Measurements from ENCODE around the gene FYB1.

The FYB1 gene

GRCh38 chr5:39158127-39158593, 61.2 kb downstream of the FYB1 start:
- no peak for DNase-seq

- no peak for DNase-seq
These were observed 61.7 kb downstream of the FYB1 start for GRCh38 chr5:39157701-39158100.

GRCh38 chr5:39156082-39156481, 63.3 kb downstream of the FYB1 start:
- DNase-seq = no peak

- no peak for DNase-seq
These were observed 67.6 kb downstream of the FYB1 start for GRCh38 chr5:39151745-39152144.

GRCh38 chr5:39149966-39150365, 69.4 kb downstream of the FYB1 start:
- no peak for DNase-seq

- DNase-seq = no peak
These were observed 70.3 kb downstream of the FYB1 start for GRCh38 chr5:39148983-39149534.

- DNase-seq = no peak
These were observed 72.4 kb downstream of the FYB1 start for GRCh38 chr5:39146831-39147540.

GRCh38 chr5:39143151-39143860, 76.1 kb downstream of the FYB1 start:
- no peak for DNase-seq

- no peak for DNase-seq
These were observed 78.7 kb downstream of the FYB1 start for GRCh38 chr5:39140558-39141168.

- no peak for DNase-seq
These were observed 80.5 kb downstream of the FYB1 start for GRCh38 chr5:39138892-39139291.

- DNase-seq = no peak
These were observed 81.4 kb downstream of the FYB1 start for GRCh38 chr5:39137819-39138451.

GRCh38 chr5:39137391-39137790, 82.0 kb downstream of the FYB1 start:
- no peak for DNase-seq

- no peak for DNase-seq
These were observed 86.6 kb downstream of the FYB1 start for GRCh38 chr5:39132792-39133191.

- DNase-seq = no peak
These were observed 87.3 kb downstream of the FYB1 start for GRCh38 chr5:39132128-39132447.

GRCh38 chr5:39131210-39132127, 87.9 kb downstream of the FYB1 start:
- no peak for DNase-seq

GRCh38 chr5:39130716-39131115, 88.6 kb downstream of the FYB1 start:
- DNase-seq = no peak

GRCh38 chr5:39121922-39122321, 97.4 kb downstream of the FYB1 start:
- DNase-seq = no peak

- no peak for DNase-seq
These were observed 98.0 kb downstream of the FYB1 start for GRCh38 chr5:39121315-39121714.

GRCh38 chr5:39120052-39120420, 99.3 kb downstream of the FYB1 start:
- DNase-seq = no peak

GRCh38 chr5:39119404-39120051, 99.8 kb downstream of the FYB1 start:
- DNase-seq = no peak

GRCh38 chr5:39118638-39119037, 100.7 kb downstream of the FYB1 start:
- no peak for DNase-seq

- DNase-seq = no peak
These were observed 102.0 kb downstream of the FYB1 start for GRCh38 chr5:39117401-39117800.
